Measurements from ENCODE around the gene GCSH.

GCSH gene

GRCh38 chr16:81136390-81137335 is 40.5 kb upstream of the GCSH start:
- H3K27ac ChIP-seq (ENCODE audit: low read depth, low read length), result no peak overlapping the region
- H3F3A ChIP-seq (ENCODE audit: insufficient read depth), result no peaks in the 10 kb centered on the region
- H3K79me2 ChIP-seq (ENCODE audit: insufficient read depth, low read length), result no peaks in the 10 kb centered on the region
- no peak for TF ChIP-seq EZH2phosphoT487 (conservative IDR thresholded peaks at IDR 0.05; ENCODE audit: low read length)
- no peak for TF ChIP-seq CTCF (IDR thresholded peaks at IDR 0.05; ENCODE audit: insufficient read depth, low read length, poor library complexity, severe bottlenecking)
- H3K9me2 ChIP-seq (replicated peaks; ENCODE audit: insufficient read depth, low read length), result no peaks in the 10 kb centered on the region
- H3K36me3 ChIP-seq (ENCODE audit: low read length), result no peaks in the 10 kb centered on the region
- H3K4me2 ChIP-seq (ENCODE audit: low read depth, low read length, poor library complexity, severe bottlenecking), result no peak overlapping the region
- no peak overlapping the region for H3K4me3 ChIP-seq (ENCODE audit: insufficient read depth, low read length, poor library complexity, severe bottlenecking)
- H3K9ac ChIP-seq (ENCODE audit: low read length), result no peak overlapping the region
- H3K27me3 ChIP-seq (ENCODE audit: low read length), result no peaks in the 10 kb centered on the region
- no peaks in the 10 kb centered on the region for H3K9me3 ChIP-seq (ENCODE audit: insufficient read depth, low read length)
- no peaks in the 10 kb centered on the region for H4K20me1 ChIP-seq (ENCODE audit: low read depth, low read length)
- no peak overlapping the region for H2AFZ ChIP-seq (ENCODE audit: low read depth, low read length, severe bottlenecking)

GRCh38 chr16:81130126-81130525 is 33.9 kb upstream of the GCSH start:
- no peaks in the 10 kb centered on the region for H3K36me3 ChIP-seq (ENCODE audit: low read length)
- H3K27me3 ChIP-seq (ENCODE audit: low read length), result no peaks in the 10 kb centered on the region
- H3K4me3 ChIP-seq (ENCODE audit: insufficient read depth, low read length, poor library complexity, severe bottlenecking), result no peak overlapping the region
- no peaks in the 10 kb centered on the region for H4K20me1 ChIP-seq (ENCODE audit: low read depth, low read length)
- TF ChIP-seq EZH2phosphoT487 (conservative IDR thresholded peaks at IDR 0.05; ENCODE audit: low read length) (no peak), CTCF (IDR thresholded peaks at IDR 0.05; ENCODE audit: insufficient read depth, low read length, poor library complexity, severe bottlenecking) (no peak)
- no peak overlapping the region for H3K27ac ChIP-seq (ENCODE audit: low read depth, low read length)
- H3K9me3 ChIP-seq (ENCODE audit: insufficient read depth, low read length), result no peaks in the 10 kb centered on the region
- H3K9ac ChIP-seq (ENCODE audit: low read length), result no peak overlapping the region
- H3K9me2 ChIP-seq (replicated peaks; ENCODE audit: insufficient read depth, low read length), result no peaks in the 10 kb centered on the region
- H3F3A ChIP-seq (ENCODE audit: insufficient read depth), result no peaks in the 10 kb centered on the region
- H3K79me2 ChIP-seq (ENCODE audit: insufficient read depth, low read length), result no peaks in the 10 kb centered on the region
- no peak overlapping the region for H2AFZ ChIP-seq (ENCODE audit: low read depth, low read length, severe bottlenecking)
- no peak overlapping the region for H3K4me2 ChIP-seq (ENCODE audit: low read depth, low read length, poor library complexity, severe bottlenecking)

- H3K4me3 ChIP-seq (ENCODE audit: insufficient read depth, low read length, poor library complexity, severe bottlenecking), result no peak overlapping the region
- H2AFZ ChIP-seq (ENCODE audit: low read depth, low read length, severe bottlenecking), result no peak overlapping the region
- no peaks in the 10 kb centered on the region for H3K9me3 ChIP-seq (ENCODE audit: insufficient read depth, low read length)
- H3K79me2 ChIP-seq (ENCODE audit: insufficient read depth, low read length), result no peaks in the 10 kb centered on the region
- no peak for TF ChIP-seq CTCF (IDR thresholded peaks at IDR 0.05; ENCODE audit: insufficient read depth, low read length, poor library complexity, severe bottlenecking)
- TF ChIP-seq EZH2phosphoT487 (conservative IDR thresholded peaks at IDR 0.05; ENCODE audit: low read length), result no peak
- H3K27ac ChIP-seq (ENCODE audit: low read depth, low read length), result no peak overlapping the region
- H3F3A ChIP-seq (ENCODE audit: insufficient read depth), result no peaks in the 10 kb centered on the region
- H3K36me3 ChIP-seq (ENCODE audit: low read length), result no peaks in the 10 kb centered on the region
- no peaks in the 10 kb centered on the region for H3K27me3 ChIP-seq (ENCODE audit: low read length)
- H3K9me2 ChIP-seq (replicated peaks; ENCODE audit: insufficient read depth, low read length), result no peaks in the 10 kb centered on the region
- H4K20me1 ChIP-seq (ENCODE audit: low read depth, low read length), result no peaks in the 10 kb centered on the region
- no peak overlapping the region for H3K4me2 ChIP-seq (ENCODE audit: low read depth, low read length, poor library complexity, severe bottlenecking)
- H3K9ac ChIP-seq (ENCODE audit: low read length), result no peak overlapping the region
Measured at GRCh38 chr16:81128726-81129524, 32.7 kb upstream of the GCSH start.

Measured in SU-DHL-6 (cell line).